NCI-H2029 (cell line): ENCODE measurements around the gene DACT1.
"Not testable (repeated sequence)": the region's sequence is repeated elsewhere in the genome, so short reads cannot be mapped to it uniquely, and the experiment has no call there.

Experiments
- DNase-seq: peaks from one replicate; lab custom pipeline; 2025; lab: John Stamatoyannopoulos, UW

The DACT1 gene

DNA sequence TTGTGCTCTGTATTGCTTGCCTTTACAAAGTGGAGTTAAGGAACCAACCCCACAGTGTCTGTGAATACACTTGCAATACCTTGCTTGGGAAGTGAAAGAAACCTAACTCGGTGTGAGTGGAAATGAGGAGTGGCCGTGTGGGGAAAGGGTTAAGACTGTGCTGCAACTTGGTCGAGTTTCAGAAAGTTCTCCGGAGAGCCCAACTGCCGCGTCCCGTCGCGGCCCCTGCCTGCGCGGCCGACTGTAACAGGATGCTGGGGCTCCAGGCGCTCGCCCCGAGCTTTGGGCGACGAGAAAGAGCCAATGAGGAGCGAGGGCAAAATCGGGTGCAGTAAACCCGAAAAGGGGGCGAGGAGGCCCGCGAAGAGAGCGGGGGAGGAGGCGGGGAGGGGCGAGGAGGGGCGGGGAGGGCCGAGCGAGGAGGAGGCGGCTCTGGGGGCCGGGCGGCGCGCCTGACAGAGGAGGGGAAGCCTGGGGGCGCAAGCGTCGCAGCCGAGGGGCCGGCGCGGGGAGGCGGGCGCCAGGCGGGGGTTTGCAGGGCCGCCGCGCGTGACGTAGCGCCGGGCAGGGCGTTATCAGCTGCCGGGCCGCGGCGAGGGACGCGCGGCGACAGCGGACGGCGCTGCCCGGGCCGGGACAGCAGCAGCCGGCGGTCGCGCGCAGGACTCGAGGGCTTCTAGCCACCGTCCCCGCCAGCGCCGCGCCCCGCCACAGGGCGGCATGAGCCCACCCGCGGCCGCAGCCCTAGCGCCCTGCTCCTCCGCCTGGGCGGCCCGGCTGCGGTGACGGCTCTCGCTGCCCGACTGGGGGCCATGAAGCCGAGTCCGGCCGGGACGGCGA, at the start of gene DACT1:
TSS of gene DACT1 (plus strand) at position 572 of the 840 bp plus-strand sequence. CDS start at position 813, 241 bp downstream.
- no peak for DNase-seq

- not testable (repeated sequence) for DNase-seq
Observed at GRCh38 chr14:58588321-58588720, 49.4 kb upstream of the DACT1 start.

DNA sequence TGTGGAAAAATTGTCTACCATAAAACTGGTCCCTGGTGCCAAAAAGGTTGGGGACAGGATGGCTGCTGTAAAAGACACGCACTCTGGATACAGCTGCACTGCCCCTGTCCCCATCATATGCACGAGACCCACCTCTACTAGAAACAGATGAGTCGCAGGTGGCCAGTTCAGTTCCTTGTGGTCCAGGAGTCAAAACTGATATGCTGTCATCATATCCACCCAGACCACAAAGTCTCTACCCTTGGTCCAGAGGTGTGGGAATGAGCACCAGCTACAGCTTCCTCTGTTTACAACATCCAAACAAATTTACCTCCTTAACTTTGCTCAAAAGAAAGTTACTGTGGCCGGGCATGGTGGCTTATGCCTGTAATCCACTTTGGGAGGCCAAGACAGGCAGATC, 43.8 kb upstream of the DACT1 start:
- no peak for DNase-seq

DNA sequence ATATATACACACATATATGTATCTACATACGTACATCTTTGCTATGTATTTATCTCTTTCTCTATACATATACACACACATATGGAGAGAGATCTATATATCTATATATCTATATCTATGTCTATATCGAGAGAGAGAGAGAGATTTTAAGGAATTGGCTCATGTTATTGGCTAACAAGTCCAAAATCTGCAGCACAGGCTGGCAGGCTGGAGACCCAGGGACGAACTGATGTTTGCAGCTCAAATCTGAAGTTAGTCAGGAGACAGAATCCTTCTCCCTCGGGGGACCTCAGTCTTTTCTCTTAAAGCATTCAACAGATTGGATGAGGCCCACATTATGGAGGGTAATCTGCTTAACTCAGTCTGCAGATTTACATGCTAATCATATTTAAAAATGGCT, 40.7 kb upstream of the DACT1 start:
- no peak for DNase-seq

DNA sequence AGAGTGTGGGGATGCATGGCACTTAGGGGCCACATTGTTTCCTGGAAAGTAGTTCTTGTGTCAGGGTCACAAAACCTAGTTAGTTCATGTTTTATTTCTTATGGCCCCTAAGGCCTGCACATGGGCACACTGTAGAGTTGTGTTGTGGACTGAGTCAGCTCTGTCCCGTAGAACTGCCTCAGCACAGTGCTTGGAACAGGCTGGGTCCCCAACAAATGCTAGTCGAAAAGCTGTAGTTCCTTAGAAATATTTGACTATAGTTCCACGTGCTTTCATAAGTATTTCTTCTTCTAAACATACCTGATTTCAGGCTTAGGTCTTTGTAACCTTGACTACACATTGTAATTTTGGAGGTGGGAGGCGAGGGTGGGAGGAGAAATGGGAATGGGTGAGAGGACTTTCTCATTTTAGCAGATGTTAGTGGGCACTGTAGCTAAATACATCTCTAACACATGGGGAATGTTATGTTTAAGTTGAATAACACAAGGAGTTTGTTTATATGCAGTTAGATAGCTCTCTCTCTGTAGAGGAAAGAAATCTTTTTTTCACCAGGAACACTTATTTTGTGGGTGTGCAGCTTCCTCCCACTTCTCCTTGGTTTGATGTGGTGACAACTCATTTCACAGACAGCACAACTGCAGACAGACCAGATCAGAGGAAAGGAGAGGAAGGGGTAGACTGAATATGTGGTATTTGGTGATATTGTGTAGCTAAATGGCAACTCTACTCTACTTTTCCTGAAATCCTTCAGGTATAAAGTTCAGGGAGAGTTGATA, 39.5 kb upstream of the DACT1 start:
- no peak for DNase-seq

DNA sequence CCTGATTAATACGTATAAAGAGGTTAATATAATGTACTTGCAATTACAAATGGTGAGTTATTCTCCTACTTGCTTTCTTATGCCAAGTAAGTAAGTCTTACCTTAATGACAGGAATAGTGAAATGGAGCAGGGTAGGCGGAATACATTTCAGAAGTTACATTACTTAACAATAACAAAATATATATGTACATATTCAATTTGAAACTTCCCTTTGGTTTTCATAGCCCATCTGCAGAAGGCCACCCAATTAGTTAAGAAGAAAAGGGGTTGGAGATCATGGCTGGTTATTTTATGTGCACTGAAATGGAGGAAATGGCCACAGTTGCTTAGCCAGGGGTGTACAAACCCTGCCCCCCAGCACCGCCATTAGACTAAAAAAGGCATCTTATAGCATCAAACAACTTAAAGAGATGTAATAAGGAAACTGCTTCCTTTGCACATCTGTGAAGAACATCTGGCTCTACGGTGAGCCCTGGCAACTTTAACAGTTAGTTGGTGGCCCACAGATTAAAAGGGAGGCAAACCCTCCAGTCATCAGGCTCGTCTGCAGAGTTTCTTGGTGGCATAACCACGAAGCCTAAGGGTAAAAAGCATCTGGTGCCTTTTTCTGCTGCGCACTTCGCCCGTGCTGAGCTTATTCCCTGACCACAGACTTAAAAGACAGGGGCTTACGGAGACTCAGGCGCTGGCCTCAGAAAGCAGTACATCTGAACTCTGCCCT, 38.8 kb upstream of the DACT1 start:
- no peak for DNase-seq

DNA sequence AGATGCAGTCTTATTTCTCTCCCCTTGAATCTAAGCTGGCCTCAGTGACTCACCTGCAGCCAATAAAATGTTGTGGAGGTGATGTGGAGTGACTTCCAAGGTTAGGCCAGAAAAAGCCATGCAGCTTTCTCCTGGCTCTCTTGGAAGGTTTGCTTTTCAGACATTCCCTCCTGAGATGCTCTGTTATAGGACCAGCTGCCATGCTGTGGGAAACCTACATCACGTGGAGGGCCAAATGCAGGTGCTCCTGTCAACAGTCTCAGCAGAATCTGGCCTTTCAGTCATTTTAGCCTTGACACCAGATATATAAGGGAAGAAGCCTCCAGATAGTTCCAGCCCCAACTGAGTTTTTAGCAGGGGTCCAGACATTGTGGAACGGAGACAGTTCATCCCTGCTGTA, 38.1 kb upstream of the DACT1 start:
- no peak for DNase-seq

GRCh38 chr14:58605465-58605864, 32.3 kb upstream of the DACT1 start:
- no peak for DNase-seq

DNA sequence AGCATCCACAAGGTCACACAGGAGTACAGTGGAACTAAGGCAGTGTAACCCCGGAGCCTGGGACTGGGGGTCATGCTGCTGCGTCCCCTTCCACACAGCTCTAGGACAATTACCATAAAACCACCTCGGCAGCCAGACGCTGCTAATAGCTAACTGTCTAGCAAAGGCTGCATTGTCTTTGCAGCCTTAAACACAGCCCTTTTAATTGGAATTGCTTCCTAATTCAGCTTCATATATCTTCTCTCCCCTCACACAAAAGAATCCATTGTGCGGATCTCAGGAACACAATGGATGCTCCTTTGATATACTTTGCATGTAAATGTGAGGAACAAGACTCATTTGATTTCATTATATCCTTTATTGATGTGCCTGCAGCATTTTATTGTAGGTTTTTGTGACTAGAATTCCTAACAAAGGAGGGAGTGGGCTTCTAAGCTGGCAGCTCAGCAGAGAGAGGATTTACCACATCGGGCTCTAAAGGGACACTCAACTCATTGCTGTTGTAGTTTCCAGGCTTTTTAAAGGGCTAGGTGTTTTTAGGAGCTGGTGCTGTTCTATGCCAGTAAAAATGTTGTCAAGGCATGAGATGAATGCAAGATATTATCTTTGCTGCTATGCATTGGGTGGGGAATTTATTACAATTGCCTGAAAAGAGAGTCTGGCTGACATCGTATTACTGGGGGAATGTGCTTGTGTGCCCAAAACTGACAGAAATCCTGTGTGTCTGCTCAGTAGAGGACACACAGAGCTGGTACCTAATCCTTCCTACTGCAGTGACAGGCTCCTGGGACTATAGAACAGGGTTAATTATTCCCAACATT, 30.4 kb upstream of the DACT1 start:
- DNase-seq: no peak

DNA sequence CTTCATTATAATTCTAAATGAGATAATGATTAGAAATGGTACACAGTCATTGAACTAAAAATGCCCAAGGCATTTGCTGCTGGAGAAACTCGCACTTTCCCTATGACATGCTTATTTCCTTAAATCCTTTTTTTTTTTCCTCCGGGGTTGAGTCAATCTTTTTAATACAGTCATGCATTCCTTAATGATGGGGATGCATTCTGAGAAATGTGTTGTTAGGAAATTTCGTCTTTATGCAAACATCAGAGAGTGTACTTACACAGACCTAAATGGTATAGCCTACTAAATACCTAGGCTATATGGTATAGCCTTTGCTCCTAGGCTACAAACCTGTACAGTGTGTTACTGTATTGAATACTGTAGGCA, 29.8 kb upstream of the DACT1 start:
- DNase-seq: no peak

GRCh38 chr14:58617619-58618018, 20.1 kb upstream of the DACT1 start:
- DNase-seq: no peak

DNA sequence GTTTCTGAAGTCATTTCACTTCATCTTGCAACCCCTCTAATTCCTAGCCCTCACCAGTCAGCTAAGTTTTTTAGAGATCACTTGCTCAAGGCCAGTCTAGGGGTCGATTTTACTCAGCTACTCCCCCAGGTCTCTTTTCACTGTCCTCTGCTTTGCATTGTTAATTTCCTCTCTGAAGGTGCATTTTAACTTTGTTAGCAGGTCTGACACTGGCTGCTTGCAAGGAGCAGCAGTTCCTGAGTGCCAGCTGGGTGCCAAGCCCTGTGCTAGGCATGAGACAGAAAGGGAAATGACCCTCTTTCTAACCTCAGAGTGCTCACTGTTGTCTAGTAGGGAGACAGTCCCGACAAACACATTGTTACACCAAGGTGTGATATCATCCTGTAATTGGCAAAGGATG, 17.8 kb upstream of the DACT1 start:
- DNase-seq: no peak

DNA sequence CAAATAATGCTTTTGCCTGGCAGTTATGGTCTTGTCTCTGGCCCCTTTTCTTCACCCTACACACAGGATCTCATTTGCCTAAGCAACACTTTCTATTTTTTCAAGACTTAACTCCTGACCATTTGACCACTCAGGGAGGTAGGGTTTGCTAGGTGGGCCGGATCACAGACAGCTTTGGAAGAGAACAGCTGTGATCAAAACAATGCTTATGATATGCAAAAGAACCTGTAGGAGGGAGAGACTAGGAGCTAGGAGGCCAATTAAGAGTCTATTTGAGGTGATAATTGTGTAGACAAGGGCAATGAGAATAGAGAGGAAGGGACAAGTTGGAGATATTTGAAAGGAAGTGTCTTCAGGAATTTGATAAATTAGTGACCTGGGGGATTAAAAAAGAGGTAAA, 12.3 kb upstream of the DACT1 start:
- DNase-seq: no peak

DNA sequence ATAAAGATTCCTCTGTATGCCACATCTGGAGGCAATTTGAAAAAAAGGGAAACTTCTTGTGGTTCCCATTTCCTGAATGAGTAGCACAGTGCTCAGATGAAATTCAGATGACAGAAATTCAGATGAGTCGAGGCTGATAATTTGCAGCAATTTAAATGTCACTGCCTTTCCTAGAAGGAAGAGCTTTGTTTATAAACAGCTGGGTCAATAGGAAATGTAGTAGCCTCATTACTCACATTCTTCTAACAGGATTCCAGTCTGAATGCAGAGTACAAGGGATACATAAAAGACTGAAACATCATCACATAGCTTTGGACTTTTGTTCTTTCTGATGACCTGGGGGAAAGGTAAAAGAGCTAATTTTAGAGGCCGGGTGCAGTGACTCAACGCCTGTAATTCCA, 11.3 kb upstream of the DACT1 start:
- no peak for DNase-seq

GRCh38 chr14:58628406-58628805, 9.4 kb upstream of the DACT1 start:
- DNase-seq: no peak

DNA sequence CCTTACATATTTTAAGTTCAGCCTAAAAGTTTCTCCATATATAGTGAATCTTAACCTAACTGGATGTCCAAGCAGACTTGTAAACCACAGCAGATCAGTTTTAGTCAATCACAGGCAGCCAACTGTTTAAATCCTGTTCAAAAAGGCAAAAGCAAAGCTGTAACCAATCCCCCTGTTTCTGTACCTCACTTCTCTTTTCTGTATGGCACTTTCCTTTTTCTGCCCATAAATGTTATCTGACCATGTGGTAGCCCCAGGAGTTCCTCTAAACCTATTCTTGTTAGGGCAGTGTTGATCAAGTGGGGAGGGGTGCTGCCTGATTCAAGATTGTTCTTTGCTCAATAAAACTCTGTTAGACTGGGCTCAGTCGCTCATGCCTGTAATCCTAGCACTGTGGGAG, 8.5 kb upstream of the DACT1 start:
- no peak for DNase-seq

GRCh38 chr14:58631732-58632131, 6.0 kb upstream of the DACT1 start:
- no peak for DNase-seq

- no peak for DNase-seq
Observed at GRCh38 chr14:58633831-58634230, 3.9 kb upstream of the DACT1 start.

GRCh38 chr14:58634406-58635090, 3.2 kb upstream of the DACT1 start:
- DNase-seq: no peak

DNA sequence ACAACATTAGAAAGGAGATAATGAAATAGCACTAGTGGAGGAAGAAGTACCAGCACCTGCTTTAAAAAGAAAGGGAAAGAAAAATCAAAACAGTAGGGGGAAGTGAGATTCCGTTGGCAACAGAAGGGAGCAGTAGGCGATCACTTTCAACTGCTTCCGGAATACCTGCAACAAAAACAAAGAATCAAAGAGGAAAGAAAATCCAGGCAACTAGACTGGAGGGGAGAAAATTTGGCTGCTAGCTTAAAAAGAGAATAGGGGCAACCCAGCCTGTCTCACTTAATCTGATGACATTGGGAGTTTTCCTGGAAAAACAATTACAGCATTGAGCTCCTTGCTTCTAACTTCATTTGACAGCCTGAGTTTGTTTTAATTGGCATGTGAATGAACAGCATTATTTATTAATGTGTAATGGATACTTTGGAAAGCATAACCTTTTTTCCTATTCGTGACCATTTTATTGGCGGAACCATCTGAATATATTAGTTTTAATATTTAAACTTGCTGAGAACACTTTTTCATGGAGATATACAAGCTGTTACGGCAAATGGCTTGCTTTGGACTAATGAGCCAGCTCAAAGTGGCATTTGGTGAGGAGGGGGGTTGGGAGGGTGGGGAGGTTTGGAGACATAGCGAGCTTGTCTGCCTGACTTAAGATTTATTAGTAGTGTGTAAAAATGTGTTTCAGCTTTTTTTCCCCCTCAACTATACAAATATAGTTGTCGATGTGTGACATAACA, 2.5 kb upstream of the DACT1 start:
- no peak for DNase-seq

DNA sequence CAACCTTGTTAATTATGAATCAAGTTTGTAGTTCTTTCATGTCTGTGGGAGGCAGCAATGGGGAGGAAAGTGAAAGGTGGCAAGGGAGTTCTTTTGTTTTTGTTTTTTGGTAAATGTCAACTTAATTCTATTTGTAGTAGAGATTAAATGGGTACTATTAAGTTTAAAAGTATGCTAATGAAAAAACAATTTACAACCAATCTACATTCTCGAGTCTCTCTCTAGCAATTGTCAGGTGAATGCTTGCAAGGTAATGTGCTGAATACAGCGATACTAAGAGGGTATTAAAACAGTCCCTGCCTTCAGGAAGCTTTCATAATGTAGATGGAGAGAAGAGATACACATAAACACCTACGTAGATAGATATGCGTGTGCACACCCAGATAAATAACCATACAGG, 1.6 kb upstream of the DACT1 start:
- no peak for DNase-seq
